H9 (cell line): ENCODE results near the gene SBF1. TPM values are rescaled to one million over a fixed set of nuclear protein-coding genes. Genes with fewer than 3 reads are reported as not detected.

ENCODE experiments used
- DNase-seq: peaks from one replicate; pipeline ENCODE4 v3.0.0-alpha.2; 2017
- H2AFZ ChIP-seq: one replicate; pipeline ENCODE4 v1.6.1; 2013; ENCODE audit warnings: mild to moderate bottlenecking, low read length, control low read depth, moderate library complexity
- H2AK5ac ChIP-seq: 2 replicates; pipeline ENCODE4 v1.6.1; 2013; ENCODE audit warnings: low read length, control low read depth, mixed read lengths; ENCODE audit not compliant: insufficient read length
- H2BK120ac ChIP-seq: one replicate; pipeline ENCODE4 v1.6.1; 2013; ENCODE audit warnings: low read depth, mild to moderate bottlenecking, low read length, control low read depth, inconsistent platforms; ENCODE audit not compliant: poor library complexity, severe bottlenecking
- H2BK12ac ChIP-seq: 2 replicates; pipeline ENCODE4 v1.6.1; 2013; ENCODE audit warnings: low read length, control low read depth, mixed read lengths, low read depth; ENCODE audit not compliant: insufficient read length
- H2BK15ac ChIP-seq: 2 replicates; pipeline ENCODE4 v1.6.1; 2013; ENCODE audit warnings: low read depth, low read length, control low read depth
- H2BK20ac ChIP-seq: one replicate; pipeline ENCODE4 v1.6.1; 2013; ENCODE audit warnings: low read depth, mild to moderate bottlenecking, low read length, control low read depth, inconsistent platforms; ENCODE audit not compliant: poor library complexity, severe bottlenecking
- H2BK5ac ChIP-seq: 2 replicates; pipeline ENCODE4 v1.6.1; 2013; ENCODE audit warnings: low read length, control low read depth, mixed read lengths; ENCODE audit not compliant: insufficient read length
- H3K14ac ChIP-seq: 2 replicates; pipeline ENCODE4 v1.6.1; 2013; ENCODE audit warnings: low read length, control low read depth; ENCODE audit not compliant: insufficient read depth
- H3K18ac ChIP-seq: 2 replicates; pipeline ENCODE4 v1.6.1; 2013; ENCODE audit warnings: low read depth, mild to moderate bottlenecking, mixed read lengths, low read length, control low read depth; ENCODE audit not compliant: insufficient read length
- H3K23ac ChIP-seq: 2 replicates; pipeline ENCODE4 v1.6.1; 2013; ENCODE audit warnings: low read length, control low read depth, mixed read lengths, low read depth; ENCODE audit not compliant: insufficient read length
- H3K23me2 ChIP-seq: 2 replicates; pipeline ENCODE4 v1.6.1; 2013; ENCODE audit warnings: low read depth, mild to moderate bottlenecking, mixed read lengths, low read length, control low read depth; ENCODE audit not compliant: insufficient read length, poor library complexity, severe bottlenecking
- H3K27ac ChIP-seq: 2 replicates; pipeline ENCODE4 v1.5.1; 2013; ENCODE audit warnings: low read length, control low read depth, mixed read lengths, low read depth; ENCODE audit not compliant: insufficient read length
- H3K27me3 ChIP-seq: 2 replicates; pipeline ENCODE4 v1.6.1; 2013; ENCODE audit warnings: low read length, control low read depth, inconsistent platforms; ENCODE audit not compliant: insufficient read depth
- H3K4ac ChIP-seq: 2 replicates; pipeline ENCODE4 v1.6.1; 2013; ENCODE audit warnings: low read depth, mild to moderate bottlenecking, control low read depth, inconsistent platforms, low read length, moderate library complexity
- H3K4me1 ChIP-seq: 2 replicates; pipeline ENCODE4 v1.6.1; 2013; ENCODE audit warnings: low read length, control low read depth, inconsistent platforms; ENCODE audit not compliant: insufficient read depth
- H3K4me2 ChIP-seq: 2 replicates; pipeline ENCODE4 v1.6.1; 2013; ENCODE audit warnings: low read length, control low read depth, mixed read lengths; ENCODE audit not compliant: insufficient read length, insufficient read depth
- H3K56ac ChIP-seq: 2 replicates; pipeline ENCODE4 v1.6.1; 2013; ENCODE audit warnings: low read depth, mild to moderate bottlenecking, mixed read lengths, low read length, control low read depth; ENCODE audit not compliant: insufficient read length
- H3K79me1 ChIP-seq: 2 replicates; pipeline ENCODE4 v1.6.1; 2013; ENCODE audit warnings: low read depth, mild to moderate bottlenecking, moderate library complexity, low read length, control low read depth, inconsistent platforms; ENCODE audit not compliant: insufficient read depth, poor library complexity, severe bottlenecking
- H3K79me2 ChIP-seq: 2 replicates; pipeline ENCODE4 v1.6.1; 2013; ENCODE audit warnings: low read length, control low read depth, inconsistent platforms; ENCODE audit not compliant: insufficient read depth
- H3K9ac ChIP-seq: 2 replicates; pipeline ENCODE4 v1.6.1; 2013; ENCODE audit warnings: low read length, control low read depth, mixed read lengths; ENCODE audit not compliant: insufficient read length; ENCODE audit errors: extremely low read depth
- H3K9me3 ChIP-seq: one replicate; pipeline ENCODE4 v1.6.1; 2013; ENCODE audit warnings: low read depth, low read length, inconsistent platforms; ENCODE audit not compliant: control insufficient read depth
- H3T11ph ChIP-seq: one replicate; pipeline ENCODE4 v1.6.1; 2013; ENCODE audit warnings: mild to moderate bottlenecking, low read length, control low read depth, inconsistent platforms
- H4K20me1 ChIP-seq: one replicate; pipeline ENCODE4 v1.6.1; 2013; ENCODE audit not compliant: control insufficient read depth, insufficient read length, insufficient read depth
- H4K5ac ChIP-seq: 2 replicates; pipeline ENCODE4 v1.6.1; 2013; ENCODE audit warnings: low read depth, mild to moderate bottlenecking, mixed read lengths, low read length, control low read depth; ENCODE audit not compliant: insufficient read length
- H4K8ac ChIP-seq: replicated peaks from 2 replicates; pipeline ENCODE4 v1.6.1; 2013; ENCODE audit warnings: low read length, control low read depth, mixed read lengths, low read depth; ENCODE audit not compliant: insufficient read length
- H4K91ac ChIP-seq: 2 replicates; pipeline ENCODE4 v1.6.1; 2013; ENCODE audit warnings: low read depth, mild to moderate bottlenecking, moderate library complexity, mixed read lengths, low read length, control low read depth; ENCODE audit not compliant: insufficient read length
- H3K27ac Mint-ChIP-seq, 3 experiments: 2 replicates in 2 of 3; 3 replicates in 1 of 3; pipeline ENCODE4 v1.8.0; 2020 to 2021; ENCODE audit warnings: mixed read lengths in 3 of 3, mild to moderate bottlenecking in 1 of 3, moderate library complexity in 1 of 3
- H3K27me3 Mint-ChIP-seq: 2 replicates; pipeline ENCODE4 v1.8.0; 2021; ENCODE audit warnings: low read depth, mild to moderate bottlenecking, moderate library complexity, mixed read lengths
- H3K36me3 Mint-ChIP-seq, 3 experiments: 2 replicates in 2 of 3; 3 replicates in 1 of 3; pipeline ENCODE4 v1.8.0; 2020 to 2021; ENCODE audit warnings: low read depth in 3 of 3, mixed read lengths in 3 of 3; ENCODE audit not compliant: insufficient read depth in 1 of 3
- H3K4me1 Mint-ChIP-seq, 2 experiments: 2 replicates each; pipeline ENCODE4 v1.8.0; 2020; ENCODE audit warnings: mixed read lengths in 2 of 2
- H3K4me3 Mint-ChIP-seq, 2 experiments: 2 replicates in 1 of 2; 3 replicates in 1 of 2; pipeline ENCODE4 v1.8.0; 2020 to 2021; ENCODE audit warnings: mild to moderate bottlenecking in 2 of 2, mixed read lengths in 2 of 2, moderate library complexity in 1 of 2
- H3K9me3 Mint-ChIP-seq, 2 experiments: 2 replicates in 1 of 2; 3 replicates in 1 of 2; pipeline ENCODE4 v1.8.0; 2020; ENCODE audit warnings: mild to moderate bottlenecking in 2 of 2, mixed read lengths in 2 of 2, moderate library complexity in 1 of 2
- WGBS: extraction: QIAGEN DNeasy Blood & Tissue Kit; methylation state at CpG from one replicate; pipeline ENCODE4 v1.1.7; 2013; ENCODE audit warnings: missing lambda C conversion rate, low lambda C conversion rate, mixed read lengths; ENCODE audit not compliant: insufficient read length; ENCODE audit errors: extremely low coverage; 5-methylcytosine and 5-hydroxymethylcytosine counted together
- total RNA-seq: library from RNA; stranded (reverse); gene quantifications from 2 replicates; pipeline ENCODE4 v1.2.1, GENCODE V29; 2021
- TF ChIP-seq, protein P1 (sequence below): fragments of 200-600 bp; sonication (generic); conservative IDR thresholded peaks from 3 replicates; pipeline ENCODE4 v1.8.0; 2021; ENCODE audit warnings: antibody characterized with exemption, mild to moderate bottlenecking

The SBF1 gene
- total RNA-seq, 1 experiment from 2014 or later: 69.8 TPM

DNA sequence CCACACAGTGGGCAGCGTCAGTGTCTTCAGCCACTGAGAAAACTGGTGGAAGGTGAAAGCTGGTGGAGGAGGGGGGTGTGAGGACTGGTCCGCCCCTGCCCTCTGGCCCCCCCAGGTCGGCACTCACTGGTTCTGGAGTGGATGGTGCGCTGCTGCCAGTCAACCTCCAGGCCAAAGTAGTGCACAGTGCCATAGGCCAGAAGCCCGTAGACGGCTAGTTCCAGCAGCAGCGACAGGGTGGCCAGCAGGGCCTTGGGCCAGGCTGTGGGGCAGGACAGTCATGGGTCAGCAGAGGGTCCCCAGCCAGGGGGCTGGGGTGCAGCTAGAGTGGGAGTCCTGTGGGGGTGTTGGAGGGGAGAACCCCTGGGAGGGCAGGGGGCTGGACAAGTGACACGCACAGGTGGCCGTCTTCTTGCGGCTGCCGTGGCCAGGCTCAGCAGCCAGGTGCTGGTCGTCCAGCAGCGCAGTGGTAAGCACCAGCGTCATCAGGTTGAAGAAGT, 30.5 kb upstream of the SBF1 start:
- no peak for DNase-seq
- Histone ChIP-seq H2BK5ac (no peak overlapping the region), H3K4me1 (no peaks in the 10 kb centered on the region), H3K14ac (no peak overlapping the region), H3K27ac (no peak overlapping the region), H3K79me2 (peaks cover 9% of the 10 kb centered on the region; the same call in 1 of the 2 replicates), H2BK12ac (no peak overlapping the region), H3K79me1 (peaks cover 7% of the 10 kb centered on the region), H3K9me3 (no peaks in the 10 kb centered on the region), H2AFZ (no peak overlapping the region), H3T11ph (no peak overlapping the region), H4K91ac (no peak overlapping the region), H3K9ac (no peak overlapping the region), H2BK120ac (no peak overlapping the region), H4K20me1 (no peaks in the 10 kb centered on the region), H3K4me2 (no peak overlapping the region), H4K8ac (no peak overlapping the region), H3K27me3 (no peaks in the 10 kb centered on the region), H4K5ac (no peak overlapping the region), H3K23me2 (peaks cover 12% of the 10 kb centered on the region), H2AK5ac (no peak overlapping the region), H3K18ac (no peak overlapping the region), H3K56ac (no peak overlapping the region), H3K4ac (no peak overlapping the region), H2BK20ac (no peak overlapping the region), H2BK15ac (no peak overlapping the region), H3K23ac (no peak overlapping the region)
- Mint-ChIP-seq H3K27ac (no peak overlapping the region), H3K4me3 (no peak overlapping the region), H3K4me1 (peaks cover 10 to 14% of the 10 kb centered on the region in 2 experiments), H3K9me3 (no peaks in the 10 kb centered on the region), H3K27me3 (no peaks in the 10 kb centered on the region), H3K36me3 (peaks cover 0 to 3% (median 0%) of the 10 kb centered on the region in 3 experiments; a peak in 2 of 7 replicates)
- TF ChIP-seq, protein P1, sequence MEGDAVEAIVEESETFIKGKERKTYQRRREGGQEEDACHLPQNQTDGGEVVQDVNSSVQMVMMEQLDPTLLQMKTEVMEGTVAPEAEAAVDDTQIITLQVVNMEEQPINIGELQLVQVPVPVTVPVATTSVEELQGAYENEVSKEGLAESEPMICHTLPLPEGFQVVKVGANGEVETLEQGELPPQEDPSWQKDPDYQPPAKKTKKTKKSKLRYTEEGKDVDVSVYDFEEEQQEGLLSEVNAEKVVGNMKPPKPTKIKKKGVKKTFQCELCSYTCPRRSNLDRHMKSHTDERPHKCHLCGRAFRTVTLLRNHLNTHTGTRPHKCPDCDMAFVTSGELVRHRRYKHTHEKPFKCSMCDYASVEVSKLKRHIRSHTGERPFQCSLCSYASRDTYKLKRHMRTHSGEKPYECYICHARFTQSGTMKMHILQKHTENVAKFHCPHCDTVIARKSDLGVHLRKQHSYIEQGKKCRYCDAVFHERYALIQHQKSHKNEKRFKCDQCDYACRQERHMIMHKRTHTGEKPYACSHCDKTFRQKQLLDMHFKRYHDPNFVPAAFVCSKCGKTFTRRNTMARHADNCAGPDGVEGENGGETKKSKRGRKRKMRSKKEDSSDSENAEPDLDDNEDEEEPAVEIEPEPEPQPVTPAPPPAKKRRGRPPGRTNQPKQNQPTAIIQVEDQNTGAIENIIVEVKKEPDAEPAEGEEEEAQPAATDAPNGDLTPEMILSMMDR: no peak
- WGBS: no CpG with 5 or more reads among the region's 14 CpGs
